Endothelial cell of umbilical vein (primary cell): Measurements from ENCODE around the gene BCL6B. TPM values are rescaled to one million over a fixed set of nuclear protein-coding genes. Genes with fewer than 3 reads are reported as not detected.

Experiments
- BruUV-seq: library from RNA; stranded (reverse); fragments of 400-500 nt; replicated peaks from 2 replicates; lab custom pipeline; 2021; lab: Mats Ljungman, UMichigan
- CTCF ChIA-PET: fragments of 300-600, 350-600 bp; sonication (Branson Sonifier 250); formaldehyde crosslinking; loops from one replicate; lab custom pipeline; 2021; ENCODE audit warnings: antibody characterized with exemption, inconsistent platforms; lab: Charles Lee
- POLR2A ChIA-PET: fragments of 300-600, 350-600 bp; sonication (Branson Sonifier 250); formaldehyde crosslinking; loops from one replicate; lab custom pipeline; 2021; ENCODE audit warnings: antibody characterized with exemption, inconsistent platforms; lab: Charles Lee
- DNase-seq: peaks from one replicate; pipeline ENCODE4 v3.0.0-alpha.2; 2011; ENCODE audit warnings: low read depth, low spot score
- FAIRE-seq: peaks from 2 replicates; lab custom pipeline; 2011; peaks lifted over from hg19 to GRCh38; lab: Jason Lieb, UNC
- H2AFZ ChIP-seq: 2 replicates; pipeline ENCODE4 v1.6.0; 2012; ENCODE audit warnings: low read depth, low read length, control low read depth, inconsistent platforms
- H3K27ac ChIP-seq: 2 replicates; pipeline ENCODE4 v1.5.1; 2011; ENCODE audit warnings: low read depth, mild to moderate bottlenecking, control low read depth, low read length, moderate library complexity; ENCODE audit not compliant: insufficient read depth
- H3K27me3 ChIP-seq, 2 experiments: 2 replicates each; pipeline versions ENCODE4 v1.6.0 to v1.6.1; 2011; ENCODE audit warnings: low read length in 2 of 2, mixed read lengths in 1 of 2; ENCODE audit not compliant: control insufficient read depth in 2 of 2, insufficient read depth in 2 of 2
- H3K36me3 ChIP-seq, 2 experiments: 2 replicates in 1 of 2; 3 replicates in 1 of 2; pipeline ENCODE4 v1.5.1; 2011; ENCODE audit warnings: low read length in 2 of 2, mild to moderate bottlenecking in 1 of 2, moderate library complexity in 1 of 2; ENCODE audit not compliant: control insufficient read depth in 2 of 2, insufficient read depth in 2 of 2; ENCODE audit errors: extremely low read depth in 1 of 2
- H3K4me1 ChIP-seq: 3 replicates; pipeline ENCODE4 v1.5.1; 2011; ENCODE audit warnings: mild to moderate bottlenecking, low read length; ENCODE audit not compliant: control insufficient read depth, insufficient read depth; ENCODE audit errors: extremely low read depth
- H3K4me2 ChIP-seq: 2 replicates; pipeline ENCODE4 v1.6.1; 2011; ENCODE audit warnings: low read length, control low read depth, mixed read lengths; ENCODE audit not compliant: insufficient read depth
- H3K4me3 ChIP-seq, 3 experiments: fragments of 200-600 bp in 1 of 3; sonication (generic), shearing (Covaris generic) in 1 of 3; replicated peaks in 1 of 3; 2 replicates each; pipeline ENCODE4 v1.5.1; 2011 to 2016; ENCODE audit warnings: control low read depth in 3 of 3, low read length in 3 of 3, mild to moderate bottlenecking in 2 of 3, inconsistent platforms in 1 of 3, low read depth in 1 of 3, moderate library complexity in 1 of 3; ENCODE audit not compliant: insufficient read depth in 1 of 3
- H3K79me2 ChIP-seq: 2 replicates; pipeline ENCODE4 v1.6.0; 2012; ENCODE audit warnings: low read length, inconsistent platforms; ENCODE audit not compliant: control insufficient read depth, insufficient read depth
- H3K9ac ChIP-seq: replicated peaks from 2 replicates; pipeline ENCODE3; 2011; ENCODE audit warnings: low read length, control low read depth; ENCODE audit not compliant: insufficient read depth; ENCODE audit errors: extremely low read depth
- H3K9me1 ChIP-seq: replicated peaks from 3 replicates; pipeline ENCODE4 v1.6.0; 2011; ENCODE audit warnings: mild to moderate bottlenecking, low read length; ENCODE audit not compliant: control insufficient read depth, insufficient read depth; ENCODE audit errors: extremely low read depth
- H3K9me3 ChIP-seq: replicated peaks from 2 replicates; pipeline ENCODE4 v1.5.1; 2012; ENCODE audit warnings: low read length, inconsistent platforms; ENCODE audit not compliant: control insufficient read depth, insufficient read depth
- H4K20me1 ChIP-seq: replicated peaks from 2 replicates; pipeline ENCODE3; 2011; ENCODE audit warnings: mild to moderate bottlenecking, low read length; ENCODE audit not compliant: control insufficient read depth, insufficient read depth; ENCODE audit errors: extremely low read depth
- CTCF ChIP-seq, 2 donors: IDR thresholded peaks; 1 replicate in 1 of 2; 2 replicates in 1 of 2; pipeline ENCODE4 v1.5.1; 2011; ENCODE audit warnings: low read length in 2 of 2, mild to moderate bottlenecking in 2 of 2, moderate library complexity in 2 of 2, control low read depth in 1 of 2, inconsistent platforms in 1 of 2, low read depth in 1 of 2; ENCODE audit not compliant: insufficient read depth in 1 of 2; ENCODE audit errors: extremely low read depth in 1 of 2
- EZH2 ChIP-seq: IDR thresholded peaks from 2 replicates; pipeline ENCODE4 v1.6.1; 2012; ENCODE audit warnings: borderline replicate concordance, low read depth, mild to moderate bottlenecking, moderate library complexity, low read length, inconsistent platforms; ENCODE audit not compliant: severe bottlenecking
- FOS ChIP-seq: IDR thresholded peaks from 2 replicates; pipeline ENCODE4 v1.6.1; 2011; ENCODE audit warnings: mild to moderate bottlenecking, low read length, moderate library complexity, borderline replicate concordance; ENCODE audit not compliant: insufficient read depth
- GATA2 ChIP-seq: IDR thresholded peaks from 2 replicates; pipeline ENCODE4 v1.7.0; 2011; ENCODE audit warnings: low read depth, mild to moderate bottlenecking, moderate library complexity, mixed read lengths, low read length; ENCODE audit not compliant: insufficient read length, insufficient read depth
- JUN ChIP-seq: IDR thresholded peaks from 2 replicates; pipeline ENCODE4 v1.6.1; 2011; ENCODE audit warnings: borderline replicate concordance, low read depth; ENCODE audit not compliant: insufficient read length, insufficient read depth
- MAX ChIP-seq: IDR thresholded peaks from 2 replicates; pipeline ENCODE4 v1.6.1; 2011; ENCODE audit not compliant: insufficient read depth, insufficient read length
- MYC ChIP-seq: IDR thresholded peaks from one replicate; pipeline ENCODE4 v1.6.1; 2011; ENCODE audit warnings: mild to moderate bottlenecking, low read depth, low read length
- POLR2A ChIP-seq: IDR thresholded peaks from 2 replicates; pipeline ENCODE4 v1.6.1; 2012; ENCODE audit warnings: low read depth, mild to moderate bottlenecking, control low read depth, low read length
- POLR2AphosphoS5 ChIP-seq: IDR thresholded peaks from 2 replicates; pipeline ENCODE4 v1.6.1; 2012; ENCODE audit warnings: low read depth, mild to moderate bottlenecking, control low read depth, low read length, moderate library complexity; ENCODE audit not compliant: insufficient read depth
- dilution Hi-C: fragments of 300-500 bp; cut with MboI; formaldehyde crosslinking; loops from one replicate; pipeline ENCODE4 v1.15.0; 2019; ENCODE audit warnings: low sequenced_read_pairs; ENCODE audit not compliant: extremely low pct_ligation_motif_present
- intact Hi-C: fragments of 100-400 bp; cut with micrococcal nuclease; formaldehyde crosslinking; loops from one replicate; pipeline ENCODE4 v1.10.0; 2022
- polyA plus RNA-seq, 4 experiments: library from polyadenylated mRNA; depleted of rRNA in 3 of 4; stranded (reverse) in 3 of 4; unstranded in 1 of 4; fragments of >200 nt; gene quantifications; 2 replicates each; pipeline versions ENCODE4 v1.2.1 to v1.2.3, GENCODE V29; 2011 to 2012; ENCODE audit warnings: missing spikeins in 1 of 4
- total RNA-seq: library from RNA; stranded (reverse); gene quantifications from 2 replicates; pipeline ENCODE4 v1.2.3, GENCODE V29; 2021

The BCL6B gene
- total and polyA plus RNA-seq, 2 donors (not counting 3 experiments of a cell fraction or from before 2014, with no cell fraction given), result 93.5 to 160 TPM

GRCh38 chr17:7014261-7014994 lies 8.4 kb upstream of the BCL6B start:
- ChIA-PET CTCF (interaction anchor here (0.6 to 1.7 kb wide), 7 partner anchors 10 to 111 kb away, joined by 3 to 16 read pairs (median 3); partner anchors contain the start of gene SLC16A13), POLR2A (interaction anchor here (0.6 to 1.0 kb wide), 2 partner anchors 9 to 12 kb away, joined by 5 to 6 read pairs; no protein-coding TSS in a partner anchor)
- FAIRE-seq, result peak; percentile 99
- Histone ChIP-seq H3K4me2 (peak overlapping the region; percentile 95), H3K9me1 (no peaks in the 10 kb centered on the region), H3K4me1 (peaks cover 40% of the 10 kb centered on the region), H3K9me3 (no peaks in the 10 kb centered on the region), H3K27ac (peak overlapping the region; percentile 99), H2AFZ (no peak overlapping the region), H4K20me1 (no peaks in the 10 kb centered on the region), H3K36me3 (peaks cover 0 to 3% of the 10 kb centered on the region in 2 experiments), H3K4me3 (peak overlapping the region; percentile 32 to 99 (median 93)), H3K27me3 (no peaks in the 10 kb centered on the region), H3K79me2 (peaks cover 42% of the 10 kb centered on the region), H3K9ac (peak overlapping the region; percentile 99)
- intact Hi-C loops, result loop anchor here (1.0 to 5.0 kb wide), 3 partner anchors 8 to 362 kb away; partner anchors contain the start of genes C17orf100 and MED31
- DNase-seq, result peak; percentile 99
- dilution Hi-C loops, result no loop called here
- TF ChIP-seq MYC (no peak), MAX (no peak), POLR2AphosphoS5 (peak; percentile 96), GATA2 (no peak), FOS (no peak), CTCF (IDR thresholded peaks at IDR 0.05; ENCODE audit: extremely low read depth in 1 of 2, insufficient read depth in 1 of 2, low read depth in 1 of 2, low read length in 2 of 2) (peak; percentile 53 to 71), JUN (no peak), POLR2A (peak; percentile 80), EZH2 (no peak)
- no TSS peak for BruUV-seq
